Kidney tubule cell (primary cell): ENCODE results near the gene C16orf90.
"Not testable (repeated sequence)": the region's sequence is repeated elsewhere in the genome, so short reads cannot be mapped to it uniquely, and the experiment has no call there.

Source experiments
- DNase-seq: peaks from one replicate; pipeline ENCODE4 v3.0.0-alpha.2; 2018; ENCODE audit warnings: low spot score

Gene C16orf90

DNA sequence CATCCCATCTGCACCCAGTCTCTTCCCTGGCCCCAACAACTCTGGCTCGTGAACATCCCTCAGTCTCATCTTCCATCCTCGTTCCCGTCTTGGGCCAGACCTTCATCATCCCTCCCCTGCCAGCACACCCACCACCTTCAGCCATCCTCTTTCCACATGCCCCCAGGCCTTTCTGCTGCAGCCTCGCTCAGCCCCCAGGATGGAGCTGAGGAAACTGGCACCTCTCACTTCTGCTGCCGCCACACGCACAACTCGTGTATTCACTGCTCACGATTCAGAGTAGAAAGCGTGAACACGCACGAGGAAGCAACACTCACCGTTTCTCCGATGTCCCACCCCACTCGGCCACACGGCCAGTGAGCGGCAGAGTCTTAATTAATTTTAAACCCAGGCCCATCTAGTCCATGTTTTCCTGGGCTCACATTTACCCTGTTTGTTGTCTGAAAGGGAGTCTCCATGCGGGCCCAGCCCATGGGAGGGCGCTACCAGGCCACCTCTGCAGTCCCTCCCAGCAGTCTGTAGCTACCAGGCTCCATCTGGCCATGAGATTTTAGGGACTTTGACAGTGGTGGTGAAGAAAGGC, 12.5 kb downstream of the C16orf90 start:
- no peak for DNase-seq

DNA sequence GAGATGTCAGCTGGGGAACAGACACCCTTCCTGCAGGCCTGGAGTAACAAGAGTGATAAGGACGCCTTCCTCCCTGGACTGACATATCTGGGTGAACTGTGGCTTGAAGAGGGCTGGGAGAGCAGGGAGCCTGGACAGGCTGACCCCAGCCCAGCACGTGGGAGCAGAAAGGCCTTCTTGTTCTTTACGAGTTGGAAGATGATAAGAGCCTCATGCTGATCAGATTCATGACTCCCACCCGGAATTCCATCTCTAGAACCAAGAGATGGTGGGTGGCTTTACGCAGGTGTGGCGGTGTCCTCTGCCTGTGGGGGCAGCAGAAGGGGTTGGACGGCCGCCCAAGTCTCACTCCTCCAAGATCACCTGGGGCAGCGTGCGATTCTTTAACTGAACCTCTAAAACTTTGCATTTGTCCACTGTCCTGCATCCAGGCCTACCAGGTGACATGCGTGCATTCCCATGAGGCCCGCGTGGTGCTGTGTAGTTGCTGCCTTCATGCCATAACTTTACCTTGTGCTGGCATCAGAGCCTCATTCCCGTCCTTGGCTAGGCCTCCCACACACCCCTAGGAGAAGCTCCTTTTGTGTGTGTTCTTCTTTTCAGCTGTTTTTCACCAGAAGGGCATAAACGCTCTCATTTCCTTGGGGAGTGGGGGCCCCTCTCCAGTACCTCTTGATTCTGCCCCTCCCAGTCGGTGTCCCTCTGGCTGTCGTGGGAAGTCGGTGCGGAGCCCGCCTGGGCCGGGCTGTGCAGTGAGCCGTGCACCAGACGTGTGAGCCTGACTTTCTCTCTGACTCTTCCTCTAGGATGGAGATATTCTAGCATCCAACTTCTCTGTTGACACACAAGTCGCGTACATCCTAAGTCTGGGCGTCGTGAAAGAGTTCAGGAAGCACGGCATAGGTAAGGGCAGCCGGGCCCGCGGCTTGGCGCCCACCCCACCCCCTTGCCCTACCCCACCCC, 13.3 kb downstream of the C16orf90 start:
- DNase-seq, result no peak

DNA sequence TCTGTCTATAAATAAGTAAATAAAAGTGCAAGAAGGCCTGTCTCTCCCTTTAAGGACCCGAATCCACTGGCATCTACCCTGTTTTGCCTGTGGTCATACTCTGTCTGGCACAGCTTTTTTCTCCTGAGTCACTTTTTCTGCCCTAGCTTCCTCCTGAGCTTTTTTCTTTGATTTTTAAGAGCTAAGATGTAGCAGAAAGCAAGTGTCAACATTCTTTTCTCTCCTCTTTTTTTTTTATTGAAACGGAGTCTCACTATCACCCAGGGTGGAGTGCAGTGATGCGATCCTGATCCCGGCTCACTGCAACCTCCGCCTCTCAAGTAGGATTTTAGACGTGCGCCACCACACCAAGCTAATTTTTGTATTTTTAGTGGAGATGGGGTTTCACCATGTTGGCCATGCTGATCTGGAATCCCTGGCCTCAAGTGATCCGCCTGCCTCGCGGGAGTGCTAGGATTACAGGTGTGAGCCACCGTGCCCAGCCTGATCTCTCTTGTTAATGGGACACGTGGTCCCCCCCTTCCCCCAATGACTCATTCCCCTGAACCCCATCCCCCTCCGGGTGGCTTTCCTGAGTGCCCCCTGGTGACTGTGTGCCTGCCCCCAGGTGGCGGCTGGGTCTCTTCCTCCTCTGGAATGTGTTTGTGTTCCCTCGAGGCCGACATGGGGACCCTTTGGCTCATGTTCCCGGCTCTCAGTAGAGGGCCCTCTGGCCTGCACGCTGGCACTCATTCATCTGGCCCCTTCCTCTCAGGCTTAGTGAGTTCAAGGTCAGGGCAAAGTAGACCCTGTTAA, 14.2 kb downstream of the C16orf90 start:
- peak; percentile 29 for DNase-seq

DNA sequence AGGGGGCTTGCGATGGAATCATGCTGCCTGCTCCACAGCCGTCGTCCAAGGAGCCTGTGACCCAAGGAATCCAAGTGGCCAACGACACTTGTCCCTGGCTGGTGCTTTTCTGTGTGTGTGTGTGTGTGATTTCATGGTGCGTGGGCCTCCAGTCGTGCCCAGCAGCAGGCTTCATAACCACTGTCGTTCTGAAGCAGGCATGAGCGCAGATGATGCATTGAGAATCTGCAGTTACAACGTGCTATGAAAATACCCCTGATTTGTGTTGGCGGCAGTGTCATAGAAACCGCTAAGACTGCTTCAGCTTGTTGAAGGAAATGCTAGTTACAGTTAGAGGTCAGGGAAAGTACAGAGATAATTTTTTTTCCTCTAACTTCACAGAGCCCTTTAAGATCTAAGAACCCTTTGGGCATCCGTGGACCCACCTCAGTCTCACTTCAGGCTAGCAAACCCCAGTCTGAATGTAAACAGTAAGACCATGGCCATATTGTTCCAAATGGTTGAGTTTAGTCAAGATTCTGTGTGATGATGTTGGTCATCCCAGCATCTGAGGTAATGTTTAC, 15.6 kb downstream of the C16orf90 start:
- no peak for DNase-seq

DNA sequence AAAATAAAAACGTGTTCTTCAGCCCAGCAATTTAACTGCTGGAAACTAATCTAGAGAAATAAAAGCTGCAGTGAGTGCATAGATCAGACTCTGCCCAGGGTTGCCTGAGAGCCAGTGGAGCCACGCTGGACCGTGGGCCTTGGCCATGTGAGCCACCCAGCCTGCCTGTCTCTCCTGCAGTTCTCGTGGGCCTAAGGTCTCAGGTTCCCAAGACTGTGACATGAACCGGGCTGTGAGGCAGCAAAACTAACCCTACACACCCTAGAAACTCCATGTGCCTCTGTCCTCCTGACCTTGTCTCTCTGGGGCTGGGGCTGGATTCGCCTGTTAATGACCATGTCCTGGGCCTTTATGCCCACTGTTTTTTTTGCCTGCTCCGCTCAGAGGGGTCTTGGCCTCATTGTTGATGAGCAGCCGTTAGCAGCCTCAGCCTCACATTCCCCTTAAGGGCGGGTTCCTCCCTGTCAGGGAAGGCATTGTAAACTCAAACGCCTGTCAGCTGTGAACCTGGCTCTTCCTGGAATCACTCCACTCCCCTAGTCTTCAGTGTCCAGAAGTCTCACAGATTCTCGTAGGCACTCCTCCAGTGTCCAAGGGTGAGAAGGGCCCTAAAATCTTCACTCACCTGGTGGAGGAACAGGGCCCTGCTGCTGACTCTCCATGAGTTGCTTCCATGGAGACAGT, 16.9 kb downstream of the C16orf90 start:
- no peak for DNase-seq

DNA sequence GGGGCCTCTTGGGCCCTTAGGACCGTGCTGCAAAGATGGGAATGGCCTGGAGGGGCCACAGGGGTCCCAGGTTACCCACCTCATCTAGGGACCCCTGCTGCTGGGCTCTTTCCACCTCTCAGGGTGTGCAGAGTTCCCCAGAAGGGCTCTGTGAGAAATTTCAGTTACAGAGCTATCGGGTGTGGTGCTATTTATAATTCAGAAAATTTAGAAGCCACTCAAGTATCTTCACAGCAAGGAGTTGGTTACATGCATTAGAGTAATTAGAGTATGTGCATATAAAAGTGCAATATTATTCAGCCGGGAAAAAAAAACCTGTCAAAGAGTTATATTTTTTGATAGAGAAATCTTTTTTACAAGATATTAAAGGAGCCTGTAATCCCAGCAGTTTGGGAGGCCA, 18.9 kb downstream of the C16orf90 start:
- DNase-seq, result no peak

- no peak for DNase-seq
Measured at GRCh38 chr16:3475604-3476375, 19.5 kb downstream of the C16orf90 start.

DNA sequence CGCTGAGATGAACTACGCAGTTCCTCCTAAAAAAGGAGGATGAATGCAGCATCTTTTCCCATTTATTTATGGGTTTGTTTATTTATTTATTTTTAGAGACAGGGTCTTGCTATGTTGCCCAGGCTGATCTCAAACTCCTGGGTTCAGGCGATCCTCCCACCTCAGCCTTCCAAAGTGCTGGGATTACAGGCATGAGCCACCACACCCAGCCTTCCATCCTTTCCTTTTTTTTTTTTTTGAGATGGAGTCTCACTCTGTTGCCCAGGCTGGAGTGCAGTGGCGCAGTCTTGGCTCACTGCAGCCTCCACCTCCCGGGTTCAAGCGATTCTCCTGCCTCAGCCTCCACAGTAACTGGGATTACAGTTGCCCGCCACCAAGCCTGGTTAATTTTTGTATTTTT, 20.4 kb downstream of the C16orf90 start:
- not testable (repeated sequence) for DNase-seq

GRCh38 chr16:3474136-3474779, 21.0 kb downstream of the C16orf90 start:
- DNase-seq, result no peak

DNA sequence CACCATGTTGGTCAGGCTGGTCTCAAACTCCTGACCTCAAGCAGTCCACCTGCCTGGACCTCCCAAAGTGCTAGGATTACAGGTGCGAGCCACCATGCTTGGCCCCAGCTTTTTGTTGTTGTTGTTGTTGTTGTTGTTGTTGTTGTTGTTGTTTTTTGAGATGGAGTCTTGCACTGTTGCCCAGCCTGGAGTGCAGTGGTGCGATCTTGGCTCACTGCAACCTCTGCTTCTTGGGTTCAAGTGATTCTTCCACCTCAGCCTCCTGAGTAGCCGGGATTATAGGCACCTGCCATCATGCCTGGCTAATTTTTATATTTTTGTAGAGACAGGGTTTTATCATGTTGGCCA, 21.7 kb downstream of the C16orf90 start:
- not testable (repeated sequence) for DNase-seq

DNA sequence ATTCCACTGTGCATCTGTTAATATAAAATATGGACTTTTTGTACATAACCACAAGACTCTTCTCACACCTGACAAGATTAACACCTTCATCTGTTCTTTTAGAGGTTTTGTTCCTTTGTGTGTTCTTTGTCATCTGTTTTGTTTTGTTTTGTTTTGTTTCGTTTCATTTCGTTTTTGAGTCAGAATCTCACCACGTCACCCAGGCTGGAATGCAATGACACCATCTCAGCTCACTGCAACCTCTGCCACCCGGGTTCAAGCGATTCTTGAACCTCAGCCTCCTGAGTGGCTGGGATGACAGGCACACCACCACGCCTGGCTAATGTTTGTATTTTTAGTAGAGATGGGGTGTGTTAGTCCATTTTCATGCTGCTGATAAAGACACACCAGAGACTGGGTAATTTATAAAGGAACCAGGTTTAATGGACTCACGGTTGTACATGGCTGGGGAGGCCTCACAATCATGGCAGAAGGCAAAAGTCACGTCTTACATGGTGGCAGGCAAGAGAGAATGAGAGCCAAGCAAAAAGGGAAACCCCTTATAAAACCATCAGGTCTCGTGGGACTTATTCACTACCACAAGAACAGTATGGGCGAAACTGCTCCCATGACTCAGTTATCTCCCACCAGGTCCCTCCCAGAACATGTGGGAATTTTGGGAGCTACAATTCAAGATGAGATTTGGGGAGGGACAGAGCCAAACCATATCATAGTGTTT, 22.3 kb downstream of the C16orf90 start:
- DNase-seq, result peak; percentile 35

- DNase-seq, result no peak
Measured at GRCh38 chr16:3471518-3472176, 23.6 kb downstream of the C16orf90 start.

DNA sequence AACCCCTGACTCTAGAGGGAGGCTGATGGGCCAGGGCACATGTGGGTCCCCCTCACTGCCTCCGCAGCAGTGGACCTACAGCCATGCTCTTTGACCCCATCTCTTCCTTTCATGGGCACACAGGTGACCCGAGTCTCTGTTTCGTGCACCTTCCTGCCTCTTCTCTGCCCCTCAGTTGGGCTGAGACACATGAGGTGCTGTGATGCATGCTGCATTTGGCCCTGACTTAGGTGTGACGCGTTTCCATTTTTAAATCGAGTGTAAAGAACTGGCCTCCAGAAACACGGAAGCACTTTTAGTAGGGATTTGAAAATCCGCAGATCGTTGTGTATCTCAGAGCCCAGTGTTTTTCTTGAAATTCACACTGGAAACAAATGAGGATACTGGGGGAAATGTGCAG, 24.6 kb downstream of the C16orf90 start:
- no peak for DNase-seq

DNA sequence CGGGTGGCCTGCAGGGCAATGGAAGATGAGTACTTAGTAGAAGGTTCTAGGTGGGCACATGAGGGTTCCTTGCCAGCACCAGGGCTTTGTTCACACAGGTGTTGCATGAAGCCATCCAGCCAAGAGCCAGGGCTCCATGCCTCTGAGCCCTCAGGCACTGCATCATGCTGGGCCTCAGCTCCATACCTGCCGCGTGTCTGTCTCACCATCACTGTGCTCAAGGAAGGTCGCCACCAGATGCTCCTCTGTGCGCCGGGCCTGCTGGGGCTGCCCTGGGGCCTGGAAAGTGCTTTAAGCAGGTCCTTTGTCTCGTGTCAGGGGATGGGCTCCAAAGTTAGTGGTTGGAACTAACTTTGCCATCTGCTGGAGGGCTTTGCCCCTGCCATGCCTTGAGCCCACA, 25.6 kb downstream of the C16orf90 start:
- DNase-seq, result no peak

DNA sequence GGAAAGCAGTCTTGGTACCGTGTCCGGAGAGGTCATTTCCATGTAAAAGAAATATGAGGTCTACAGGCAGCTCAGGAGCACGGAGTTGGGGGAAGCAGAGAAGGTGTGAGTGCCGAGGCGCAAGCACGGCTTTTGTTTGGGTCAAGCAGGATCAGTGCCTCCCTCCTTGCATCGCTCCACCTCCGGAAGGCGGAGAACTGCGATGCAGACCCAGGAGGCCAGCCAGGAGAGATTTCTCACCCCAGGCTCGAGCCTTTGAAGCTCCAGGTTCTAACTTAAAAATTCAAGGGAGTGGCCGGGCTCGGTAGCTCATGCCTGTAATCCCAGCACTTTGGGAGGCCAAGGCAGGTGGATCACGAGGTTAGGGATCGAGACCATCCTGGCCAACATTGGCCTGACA, 26.8 kb downstream of the C16orf90 start:
- no peak for DNase-seq

GRCh38 chr16:3467921-3468320, 27.4 kb downstream of the C16orf90 start:
- DNase-seq, result peak; percentile 61

DNA sequence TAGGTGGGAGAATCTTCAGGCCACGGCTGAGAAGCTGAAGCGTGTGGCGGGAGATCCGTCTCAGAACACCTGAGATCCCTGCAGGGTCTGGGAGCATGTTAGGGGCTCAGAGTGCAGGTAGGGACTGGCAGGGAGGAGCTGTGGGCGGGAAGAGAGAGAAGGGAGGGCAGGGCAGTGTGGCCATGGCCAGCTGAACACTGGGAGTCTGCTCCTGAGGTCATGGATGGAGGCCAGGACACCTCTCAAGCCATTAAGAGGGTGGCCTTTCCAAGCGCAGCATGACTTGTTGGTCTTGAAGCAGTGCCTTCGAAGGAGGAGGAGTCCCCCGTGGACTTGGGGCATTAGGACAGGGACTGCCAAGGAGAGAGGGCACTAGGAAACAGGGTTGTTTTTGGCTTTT, 28.1 kb downstream of the C16orf90 start:
- no peak for DNase-seq

DNA sequence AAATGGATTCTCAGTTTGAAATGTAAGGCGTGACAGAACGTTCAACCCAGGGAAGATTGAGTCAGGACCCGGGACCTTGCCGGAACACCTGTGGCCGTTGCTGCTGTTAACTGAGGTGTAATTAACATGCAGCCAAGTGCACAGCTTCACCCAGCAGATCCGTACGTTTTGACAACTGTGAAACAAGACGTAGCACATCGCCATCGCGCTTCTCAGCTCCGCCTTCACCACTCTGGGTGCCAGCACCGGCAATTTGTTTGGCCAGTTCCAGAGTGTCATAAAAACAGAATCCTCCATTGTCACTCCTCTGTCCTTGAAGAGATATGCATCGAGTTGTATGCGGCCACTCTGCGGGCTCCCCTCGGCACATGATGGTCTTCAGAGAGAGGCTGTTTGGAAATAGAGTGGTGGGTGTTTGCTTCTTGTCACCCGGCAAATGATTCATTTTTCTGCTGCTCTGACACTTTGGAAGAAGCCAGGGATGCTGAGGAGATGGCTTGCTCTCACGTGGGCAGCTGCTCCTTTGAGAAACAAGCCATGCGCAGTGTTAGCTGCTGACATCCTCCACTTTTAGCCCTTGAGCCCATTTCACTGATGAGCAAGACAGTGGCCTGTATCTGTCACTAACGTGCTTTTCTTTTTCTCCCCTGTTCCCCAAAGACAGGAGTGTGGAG, 29.2 kb downstream of the C16orf90 start:
- DNase-seq, result no peak

DNA sequence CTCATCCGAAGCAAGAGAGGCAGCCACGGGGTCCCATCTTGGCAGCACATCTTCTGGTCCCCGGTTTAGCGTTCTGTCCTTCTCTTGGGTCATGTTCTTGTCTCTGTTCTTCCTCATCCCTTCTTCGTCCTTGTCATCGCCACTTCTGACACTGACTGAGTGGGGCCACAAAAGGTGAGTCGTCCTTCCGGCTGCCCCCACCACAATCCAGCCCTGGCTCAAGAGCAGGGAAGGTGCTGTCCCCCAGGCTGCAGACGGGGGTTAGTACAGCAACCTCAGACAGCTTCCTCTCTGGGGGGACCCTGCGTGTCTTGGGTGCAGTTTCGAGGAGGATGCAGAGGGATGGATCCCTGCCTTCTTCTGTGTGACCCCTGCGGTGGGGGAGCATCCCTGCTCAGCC, 30.0 kb downstream of the C16orf90 start:
- DNase-seq, result no peak
